NCI-H526 (cell line): ENCODE measurements around the gene CARD9.

Experiments used
- DNase-seq, 2 experiments: peaks; one replicate each; lab custom pipeline; 2025; lab: John Stamatoyannopoulos, UW

The CARD9 gene

GRCh38 chr9:136380381-136380780 lies 6.9 kb upstream of the CARD9 start:
- DNase-seq = no peak

- no peak for DNase-seq
Measured at GRCh38 chr9:136379891-136380290, 6.4 kb upstream of the CARD9 start.

DNA sequence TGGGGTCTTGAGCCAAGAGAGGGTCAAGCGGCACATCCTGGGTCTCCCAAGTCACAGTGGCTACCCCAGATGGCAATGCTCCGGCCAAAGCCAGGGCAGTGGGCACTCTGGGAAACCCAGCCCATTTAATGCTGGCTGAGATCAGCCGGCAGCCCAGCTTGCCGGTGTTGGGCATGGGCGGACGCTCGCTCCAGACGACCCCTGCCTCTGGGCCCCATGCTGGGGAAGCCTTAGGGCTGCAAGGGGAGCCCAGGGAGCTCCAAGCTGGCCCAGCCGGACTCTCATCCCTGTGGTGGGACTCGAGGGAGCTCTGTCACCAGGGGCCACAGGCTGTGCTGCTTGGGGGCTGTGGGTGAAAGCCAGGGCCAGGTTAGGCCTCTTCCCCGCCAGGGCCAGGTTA lies 5.9 kb upstream of the CARD9 start:
- DNase-seq = no peak

DNA sequence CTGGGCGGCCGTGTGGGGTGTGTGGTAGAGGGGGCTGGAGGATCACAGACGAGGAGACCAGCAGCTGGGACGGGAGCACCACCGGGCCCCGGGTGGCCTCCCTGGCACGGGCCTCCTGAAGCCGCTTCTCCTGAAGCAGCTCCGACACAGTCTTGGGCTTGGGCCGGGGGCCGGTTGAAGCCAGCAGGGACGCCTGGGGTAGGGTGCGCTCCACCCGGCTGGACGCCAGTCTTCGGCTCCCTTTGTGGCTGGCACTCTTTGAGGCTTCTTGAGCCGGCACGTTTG lies 5.5 kb upstream of the CARD9 start:
- DNase-seq = no peak

GRCh38 chr9:136378170-136379002 lies 4.9 kb upstream of the CARD9 start:
- DNase-seq = no peak

DNA sequence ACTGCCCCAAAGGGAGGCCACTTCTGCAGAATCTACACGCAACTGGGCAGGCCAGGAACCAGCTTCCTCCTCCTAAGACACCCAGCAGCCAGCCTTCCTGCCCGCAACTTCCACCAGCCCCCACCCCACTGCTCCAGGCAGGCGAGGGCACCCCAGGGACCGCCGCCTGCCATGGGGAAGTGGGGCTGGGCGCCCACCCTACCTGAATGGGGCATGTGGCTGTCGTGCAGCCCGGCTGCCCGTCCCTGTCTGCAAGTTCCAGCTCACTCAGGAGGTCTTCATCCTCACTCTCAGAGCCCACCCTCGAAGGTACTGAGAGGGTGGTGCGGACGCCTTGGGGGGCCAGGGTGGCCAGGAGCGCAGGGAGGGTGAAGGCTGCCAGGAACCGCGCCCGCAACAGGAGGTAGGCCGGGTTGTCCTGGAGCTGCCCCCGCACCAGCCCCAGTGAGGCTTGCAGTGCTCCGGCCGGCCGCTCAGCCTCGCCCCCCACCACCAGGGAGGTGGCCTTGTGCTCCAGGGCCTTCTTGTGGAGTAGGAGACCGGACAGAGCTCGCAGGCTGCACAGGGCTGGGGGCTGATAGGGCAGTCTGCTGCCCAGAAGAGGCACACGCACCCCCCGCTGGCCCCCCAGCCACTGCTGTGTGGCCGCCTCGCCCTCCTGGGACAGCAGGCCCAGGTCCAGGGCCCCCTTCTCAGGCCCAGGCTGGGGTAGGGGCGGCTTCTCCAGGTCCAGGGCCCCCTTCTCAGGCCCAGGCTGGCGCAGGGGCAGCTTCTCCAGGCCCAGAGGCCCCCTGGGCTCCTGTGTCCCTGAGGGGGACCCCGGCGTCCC lies 4.1 kb upstream of the CARD9 start:
- no peak for DNase-seq

- DNase-seq = no peak
Measured at GRCh38 chr9:136376457-136376856, 3.0 kb upstream of the CARD9 start.

GRCh38 chr9:136375096-136375495 lies 1.6 kb upstream of the CARD9 start:
- DNase-seq = no peak

GRCh38 chr9:136374183-136374575 lies 710 bp upstream of the CARD9 start:
- no peak for DNase-seq

DNA sequence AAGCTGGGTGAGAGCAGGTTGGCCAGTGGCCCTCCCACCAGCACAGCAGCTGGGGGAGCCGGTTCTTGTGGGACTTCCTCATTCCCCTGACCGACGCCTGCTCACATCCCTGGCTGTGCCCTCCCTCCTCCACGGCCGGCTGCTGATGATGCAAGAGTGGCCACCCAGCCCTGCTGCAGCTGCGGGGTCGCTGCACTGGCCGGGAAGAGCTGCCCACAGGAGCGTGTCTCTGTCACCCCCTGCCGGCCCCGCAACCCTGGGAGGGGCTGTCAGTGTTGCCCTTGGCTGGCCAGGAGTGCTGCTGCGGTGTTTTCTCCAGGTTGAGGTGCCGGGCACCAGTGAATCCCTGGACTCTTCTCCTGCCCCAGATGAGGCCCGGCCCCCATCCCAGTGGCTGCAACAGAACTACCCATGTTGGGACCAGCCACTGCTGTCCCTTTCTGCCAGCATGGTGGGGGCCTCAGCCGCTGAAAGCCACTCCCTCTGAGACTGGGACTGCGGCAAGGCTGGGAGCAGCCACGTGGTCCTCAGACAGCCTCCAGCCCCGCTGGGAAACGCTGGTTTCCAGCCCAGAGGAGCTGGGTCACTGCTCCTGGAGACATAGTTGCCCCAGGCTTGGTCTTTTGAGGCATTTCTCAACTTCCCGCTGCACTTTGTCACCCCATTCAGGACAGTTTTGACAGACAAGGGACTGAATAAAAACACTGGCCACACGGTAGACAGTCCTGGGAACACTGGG lies 739 bp downstream of the CARD9 start:
- DNase-seq = no peak

DNA sequence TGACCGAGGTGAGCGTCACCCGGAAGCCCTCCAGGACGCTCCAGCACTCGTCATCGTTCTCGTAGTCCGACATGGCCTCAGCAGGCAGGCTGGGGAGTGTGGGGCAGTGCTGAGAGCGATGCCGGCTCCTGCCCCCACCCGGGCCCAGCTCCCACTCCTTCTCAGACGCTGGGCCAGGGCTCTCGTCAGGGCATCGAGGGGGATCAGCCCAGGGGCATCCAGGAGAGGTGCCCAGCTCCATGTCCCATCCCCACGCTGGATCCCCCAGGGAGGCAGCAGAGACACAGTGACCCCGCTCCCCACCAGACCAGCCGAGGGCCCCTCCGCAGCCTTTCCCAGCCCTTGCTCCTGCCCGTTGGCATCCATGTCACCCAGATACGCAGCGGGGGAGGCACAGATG lies 1.5 kb downstream of the CARD9 start:
- no peak for DNase-seq

DNA sequence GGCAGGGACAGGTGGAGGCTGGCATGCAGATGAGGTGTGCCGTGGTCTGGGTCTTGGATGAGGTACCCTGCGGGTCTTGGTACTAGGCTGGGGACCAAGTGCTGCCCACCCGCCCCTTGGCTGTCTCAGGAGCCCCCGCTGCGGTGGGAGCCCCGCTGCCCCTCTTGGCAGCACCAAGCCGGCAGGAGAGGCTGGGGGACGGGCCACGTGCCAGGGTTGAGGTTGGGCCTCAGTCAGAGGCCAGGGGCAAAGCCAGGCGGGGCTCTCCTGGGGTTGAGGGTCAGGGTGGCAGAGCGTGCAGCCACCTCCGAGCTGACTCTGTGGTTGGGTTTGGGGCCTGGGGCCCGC lies 2.0 kb downstream of the CARD9 start:
- DNase-seq = no peak

GRCh38 chr9:136370687-136371532 lies 2.6 kb downstream of the CARD9 start:
- DNase-seq = no peak

DNA sequence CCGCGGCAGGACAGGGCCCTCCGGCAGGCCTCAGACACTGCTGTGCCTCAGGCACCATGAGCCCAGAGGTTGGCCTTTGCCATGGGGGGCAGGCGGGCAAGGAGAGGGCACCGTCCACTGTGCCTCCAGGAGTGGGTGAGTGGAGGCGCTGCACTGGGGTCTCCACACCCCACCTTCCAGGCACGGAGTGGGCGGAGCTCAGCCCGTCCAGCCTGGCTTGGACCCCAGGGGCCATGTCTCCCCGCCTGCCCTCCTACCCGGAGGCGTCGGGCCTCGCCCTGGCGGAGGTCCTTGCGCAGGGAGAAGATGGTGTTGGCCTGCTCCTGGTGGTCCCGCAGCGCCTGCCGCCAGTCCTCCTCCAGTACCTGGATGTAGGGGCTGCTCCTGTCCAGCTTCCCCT lies 3.4 kb downstream of the CARD9 start:
- DNase-seq = no peak

GRCh38 chr9:136368190-136368589 lies 5.3 kb downstream of the CARD9 start:
- no peak for DNase-seq

DNA sequence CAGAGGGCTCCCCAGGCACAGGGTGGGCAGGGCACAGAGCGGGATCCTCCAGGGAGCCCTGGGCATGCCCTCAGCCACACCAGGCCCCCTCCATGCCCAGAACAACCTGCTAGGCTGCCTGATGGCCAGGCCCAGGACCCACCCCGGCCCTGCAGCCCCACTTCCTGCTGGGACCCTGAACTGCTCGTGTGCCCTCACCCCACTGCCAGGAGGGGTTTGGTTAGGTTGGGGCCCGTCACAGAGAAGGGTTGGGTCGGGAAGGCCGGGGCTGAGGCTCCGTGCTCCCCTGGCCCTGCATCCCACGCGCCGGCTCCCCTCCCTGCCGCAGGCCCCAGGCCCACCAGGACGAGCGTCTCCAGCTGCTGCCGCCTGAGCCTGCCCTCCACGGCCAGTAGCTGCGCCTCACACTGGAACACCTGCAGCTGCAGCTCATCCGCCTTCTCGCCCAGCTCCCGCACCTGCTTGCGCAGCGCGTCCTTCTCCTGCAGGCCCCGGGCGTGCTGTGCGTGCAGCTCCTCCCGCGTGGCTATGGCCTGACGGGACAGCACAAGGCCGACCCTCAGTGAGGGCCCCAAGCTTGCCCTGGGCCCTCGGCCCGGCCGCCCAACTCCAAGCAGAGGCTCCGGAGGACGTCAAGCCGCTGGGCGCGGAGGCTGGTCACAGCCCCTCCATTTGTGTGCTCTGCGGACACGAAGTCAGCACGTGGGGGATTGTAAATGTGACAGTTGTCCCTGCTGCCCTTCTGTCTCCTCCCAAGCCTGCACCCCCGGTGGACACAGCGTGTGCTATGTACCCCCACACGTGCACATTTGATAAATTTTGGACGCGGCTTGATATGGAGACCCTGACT lies 5.9 kb downstream of the CARD9 start:
- no peak for DNase-seq

GRCh38 chr9:136366826-136367225 lies 6.6 kb downstream of the CARD9 start:
- no peak for DNase-seq

DNA sequence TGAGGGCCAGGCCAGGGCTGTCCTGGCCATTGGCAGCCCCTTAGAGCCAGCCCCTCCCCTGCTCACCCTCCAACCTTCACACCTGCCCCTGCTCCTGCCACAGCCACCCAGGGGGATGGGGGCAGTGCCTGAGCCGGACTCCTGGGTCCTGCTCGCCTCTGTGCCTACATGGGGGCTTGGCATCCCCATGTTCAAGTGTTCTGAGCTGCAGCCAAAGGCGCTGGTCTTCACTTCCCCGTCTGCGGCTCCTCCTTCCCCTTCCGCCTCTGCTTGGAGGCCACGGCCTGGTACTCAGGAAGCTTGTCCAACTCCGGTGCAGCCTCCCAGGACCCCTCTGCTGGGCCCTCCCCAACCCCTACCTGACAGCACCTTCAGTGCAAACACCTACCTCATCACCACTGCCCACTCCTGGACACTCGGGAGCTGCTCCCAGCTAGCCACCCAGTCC lies 7.7 kb downstream of the CARD9 start:
- DNase-seq = no peak

GRCh38 chr9:136364942-136365774 lies 8.3 kb downstream of the CARD9 start:
- no peak for DNase-seq
